Neural progenitor cell (in vitro differentiated cells): ENCODE data around the gene CST9. TPM values are rescaled to one million over a fixed set of nuclear protein-coding genes. Genes with fewer than 3 reads are reported as not detected.
"Not testable (repeated sequence)": the region's sequence is repeated elsewhere in the genome, so short reads cannot be mapped to it uniquely, and the experiment has no call there.

Experiments used
- DNase-seq: peaks from one replicate; pipeline ENCODE4 v3.0.0-alpha.2; 2016; ENCODE audit warnings: low spot score
- H2AFZ ChIP-seq: fragments of 200-600 bp; sonication (generic); replicated peaks from 2 replicates; pipeline ENCODE4 v1.6.1; 2016; ENCODE audit warnings: antibody characterized with exemption
- H3F3A ChIP-seq: fragments of 200-600 bp; sonication (generic); 2 replicates; pipeline ENCODE4 v1.6.1; 2016; ENCODE audit warnings: antibody characterized with exemption, low read depth
- H3K27ac ChIP-seq: fragments of 200-600 bp; sonication (generic); 2 replicates; pipeline ENCODE4 v1.5.1; 2016; ENCODE audit warnings: mild to moderate bottlenecking
- H3K27me3 ChIP-seq: fragments of 200-600 bp; sonication (generic); 2 replicates; pipeline ENCODE4 v1.6.1; 2016; ENCODE audit warnings: mild to moderate bottlenecking, moderate library complexity
- H3K36me3 ChIP-seq: fragments of 200-600 bp; sonication (generic); 2 replicates; pipeline ENCODE4 v1.5.1; 2016
- H3K4me1 ChIP-seq: fragments of 200-600 bp; sonication (generic); 2 replicates; pipeline ENCODE4 v1.6.1; 2016; ENCODE audit warnings: mixed run types
- H3K4me2 ChIP-seq: fragments of 200-600 bp; sonication (generic); 2 replicates; pipeline ENCODE4 v1.6.1; 2016
- H3K4me3 ChIP-seq: fragments of 200-600 bp; sonication (generic); 2 replicates; pipeline ENCODE4 v1.5.1; 2016
- H3K79me2 ChIP-seq: fragments of 200-600 bp; sonication (generic); 2 replicates; pipeline ENCODE4 v1.6.1; 2016; ENCODE audit warnings: low read depth
- H3K9ac ChIP-seq: fragments of 200-600 bp; sonication (generic); 2 replicates; pipeline ENCODE4 v1.6.1; 2016
- H3K9me3 ChIP-seq: fragments of 200-600 bp; sonication (generic); 2 replicates; pipeline ENCODE4 v1.5.1; 2016; ENCODE audit warnings: low read depth
- H4K20me1 ChIP-seq: fragments of 200-600 bp; sonication (generic); 2 replicates; pipeline ENCODE4 v1.6.1; 2016; ENCODE audit warnings: low read depth
- H3K27ac Mint-ChIP-seq: 3 replicates; pipeline ENCODE4 v1.8.0; 2021; ENCODE audit warnings: mixed read lengths
- H3K27me3 Mint-ChIP-seq: 2 replicates; pipeline ENCODE4 v1.8.0; 2022; ENCODE audit warnings: low read depth, mild to moderate bottlenecking, inconsistent platforms, moderate library complexity, mixed read lengths; ENCODE audit not compliant: insufficient read depth
- H3K36me3 Mint-ChIP-seq: 3 replicates; pipeline ENCODE4 v1.8.0; 2021; ENCODE audit warnings: mixed read lengths
- H3K4me1 Mint-ChIP-seq: 3 replicates; pipeline ENCODE4 v1.8.0; 2021; ENCODE audit warnings: mixed read lengths
- H3K4me3 Mint-ChIP-seq: 3 replicates; pipeline ENCODE4 v1.8.0; 2021; ENCODE audit warnings: mild to moderate bottlenecking, moderate library complexity, mixed read lengths
- H3K9me3 Mint-ChIP-seq: 3 replicates; pipeline ENCODE4 v1.8.0; 2020; ENCODE audit warnings: mixed read lengths
- EZH2 ChIP-seq: fragments of 200-600 bp; sonication (generic); IDR thresholded peaks from 2 replicates; pipeline ENCODE4 v1.6.1; 2017; ENCODE audit warnings: antibody characterized with exemption, mild to moderate bottlenecking, moderate library complexity
- EZH2phosphoT487 ChIP-seq: fragments of 200-600 bp; sonication (generic); IDR thresholded peaks from 2 replicates; pipeline ENCODE4 v1.6.1; 2017; ENCODE audit warnings: antibody characterized with exemption
- total RNA-seq: library from RNA; depleted of rRNA; stranded (reverse); fragments of >200 nt; gene quantifications from 2 replicates; pipeline ENCODE4 v1.2.3, GENCODE V29; 2015; ENCODE audit warnings: low replicate concordance
- TF ChIP-seq, protein P1 (sequence below): fragments of 200-600 bp; sonication (generic); IDR thresholded peaks from 2 replicates; pipeline ENCODE4 v1.5.1; 2017; ENCODE audit warnings: antibody characterized with exemption, mild to moderate bottlenecking

The CST9 gene
- total RNA-seq, 1 donor from 2014 or later = not detected

DNA sequence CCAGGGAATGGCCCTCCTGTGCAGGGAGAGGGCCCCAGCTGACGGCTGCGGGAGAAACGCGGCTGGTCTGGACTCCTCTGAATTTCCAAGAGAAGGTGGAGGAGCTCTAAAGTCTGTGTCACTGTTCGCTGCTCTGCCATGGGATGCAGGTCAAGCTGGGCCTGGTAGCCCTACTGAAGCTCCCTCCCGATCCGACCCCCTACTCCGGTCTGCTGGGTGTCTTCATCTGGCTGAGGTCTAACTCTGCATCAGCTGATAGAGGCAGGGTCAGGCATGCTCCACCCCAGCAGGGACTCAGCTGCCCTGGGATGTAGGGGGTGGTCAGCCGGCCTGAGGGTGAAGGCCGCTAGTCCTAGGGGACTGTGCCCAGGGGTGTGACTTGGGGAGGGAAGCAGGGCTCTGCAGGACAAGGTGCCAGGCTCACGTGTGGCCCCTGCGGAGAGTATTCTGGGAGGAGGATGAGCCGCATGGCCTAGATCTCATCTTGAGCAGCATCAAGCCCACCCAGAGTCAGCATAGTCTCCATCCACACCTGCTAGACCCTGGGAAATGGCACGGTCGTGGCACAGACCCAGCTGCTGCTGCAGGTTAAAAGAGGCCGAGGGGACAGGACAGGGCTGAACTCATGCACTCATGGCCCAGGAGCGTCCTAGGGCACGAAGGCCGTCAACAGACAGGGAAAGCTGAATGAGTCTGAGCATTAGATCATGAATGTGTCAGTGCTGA is 30.6 kb upstream of the CST9 start:
- Histone ChIP-seq H3K79me2 (no peaks in the 10 kb centered on the region), H3K27ac (no peak overlapping the region), H3F3A (peaks cover 5% of the 10 kb centered on the region), H2AFZ (no peak overlapping the region), H3K27me3 (peaks cover 14% of the 10 kb centered on the region), H3K4me2 (peak overlapping the region; percentile 97), H3K4me1 (peaks cover 6% of the 10 kb centered on the region), H3K9me3 (no peaks in the 10 kb centered on the region), H3K36me3 (no peaks in the 10 kb centered on the region), H4K20me1 (peaks cover 11% of the 10 kb centered on the region), H3K4me3 (peak overlapping the region; percentile 80), H3K9ac (no peak overlapping the region)
- peaks cover 6% of the 10 kb centered on the region for H3K27me3 Mint-ChIP-seq
- H3K36me3 Mint-ChIP-seq = peaks cover 6% of the 10 kb centered on the region
- DNase-seq = no peak
- TF ChIP-seq, protein P1, sequence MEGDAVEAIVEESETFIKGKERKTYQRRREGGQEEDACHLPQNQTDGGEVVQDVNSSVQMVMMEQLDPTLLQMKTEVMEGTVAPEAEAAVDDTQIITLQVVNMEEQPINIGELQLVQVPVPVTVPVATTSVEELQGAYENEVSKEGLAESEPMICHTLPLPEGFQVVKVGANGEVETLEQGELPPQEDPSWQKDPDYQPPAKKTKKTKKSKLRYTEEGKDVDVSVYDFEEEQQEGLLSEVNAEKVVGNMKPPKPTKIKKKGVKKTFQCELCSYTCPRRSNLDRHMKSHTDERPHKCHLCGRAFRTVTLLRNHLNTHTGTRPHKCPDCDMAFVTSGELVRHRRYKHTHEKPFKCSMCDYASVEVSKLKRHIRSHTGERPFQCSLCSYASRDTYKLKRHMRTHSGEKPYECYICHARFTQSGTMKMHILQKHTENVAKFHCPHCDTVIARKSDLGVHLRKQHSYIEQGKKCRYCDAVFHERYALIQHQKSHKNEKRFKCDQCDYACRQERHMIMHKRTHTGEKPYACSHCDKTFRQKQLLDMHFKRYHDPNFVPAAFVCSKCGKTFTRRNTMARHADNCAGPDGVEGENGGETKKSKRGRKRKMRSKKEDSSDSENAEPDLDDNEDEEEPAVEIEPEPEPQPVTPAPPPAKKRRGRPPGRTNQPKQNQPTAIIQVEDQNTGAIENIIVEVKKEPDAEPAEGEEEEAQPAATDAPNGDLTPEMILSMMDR = no peak
- no peak for TF ChIP-seq EZH2
- TF ChIP-seq EZH2phosphoT487 = no peak
- peak overlapping the region; percentile 94 for H3K4me3 Mint-ChIP-seq
- no peak overlapping the region for H3K27ac Mint-ChIP-seq
- no peaks in the 10 kb centered on the region for H3K9me3 Mint-ChIP-seq
- peaks cover 14% of the 10 kb centered on the region for H3K4me1 Mint-ChIP-seq

DNA sequence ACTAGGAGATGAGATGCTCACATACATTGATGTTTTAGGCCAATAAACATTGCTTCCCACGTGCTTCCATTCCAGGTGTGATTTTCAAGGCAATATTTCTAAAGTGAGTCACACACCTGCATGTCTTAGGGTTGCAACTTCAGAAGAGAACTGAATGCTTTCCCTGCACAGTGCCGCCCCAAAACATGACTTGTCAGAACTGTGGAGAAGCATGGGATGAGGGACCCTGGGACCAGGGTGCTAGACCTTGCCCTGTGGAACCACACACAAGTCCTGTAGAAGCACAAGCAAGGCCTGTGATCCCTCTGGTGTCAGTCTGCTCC is 30.0 kb upstream of the CST9 start:
- H3K4me1 ChIP-seq, H3K9ac ChIP-seq, DNase-seq, H3K79me2 ChIP-seq, H3F3A ChIP-seq, H3K36me3 Mint-ChIP-seq, H2AFZ ChIP-seq, H3K4me2 ChIP-seq, H3K27ac Mint-ChIP-seq, H3K4me3 ChIP-seq, H3K9me3 ChIP-seq, H3K27me3 Mint-ChIP-seq, H3K27ac ChIP-seq, H3K36me3 ChIP-seq, H3K9me3 Mint-ChIP-seq: not testable (repeated sequence)
- peaks cover 14% of the 10 kb centered on the region for H3K4me1 Mint-ChIP-seq
- Histone ChIP-seq H3K27me3 (peaks cover 14% of the 10 kb centered on the region), H4K20me1 (peaks cover 11% of the 10 kb centered on the region)
- H3K4me3 Mint-ChIP-seq = peak overlapping the region; percentile 94

DNA sequence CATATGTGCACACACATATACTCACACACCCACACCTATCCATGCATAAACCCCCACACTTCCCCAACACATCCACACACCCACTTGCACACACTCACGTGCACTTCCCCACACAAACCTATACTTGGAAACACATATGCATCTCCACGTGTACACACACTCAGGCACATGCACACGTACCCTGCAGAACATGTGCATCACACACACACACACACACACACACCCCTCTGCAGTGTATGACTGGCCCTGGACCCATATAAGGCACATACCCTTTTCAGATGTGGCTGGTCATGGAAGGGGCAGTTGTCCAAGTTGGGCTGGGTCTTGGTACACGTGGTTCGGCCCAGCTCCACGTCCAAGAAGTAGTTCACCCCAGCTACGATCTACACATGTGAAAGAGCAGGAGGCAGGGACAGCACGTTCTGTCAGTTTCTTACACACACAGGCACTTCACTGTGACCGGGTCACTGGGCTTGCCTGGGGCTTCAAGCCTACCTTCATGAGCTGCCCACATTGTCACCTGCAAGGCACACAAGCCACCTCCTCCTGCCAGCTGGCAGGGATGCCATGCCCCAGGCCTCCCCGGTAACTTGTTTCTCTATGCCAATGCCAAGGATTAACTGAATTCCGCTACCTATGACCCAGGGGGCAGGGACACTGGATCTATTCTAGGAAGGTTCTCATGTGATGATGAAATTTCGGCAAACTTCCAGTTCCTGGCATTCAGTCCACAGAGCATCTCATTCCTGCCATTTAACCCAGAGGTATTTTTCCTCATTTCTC is 29.5 kb upstream of the CST9 start:
- Histone ChIP-seq H3K36me3 (no peaks in the 10 kb centered on the region), H3K27me3 (peaks cover 14% of the 10 kb centered on the region), H3F3A (peaks cover 5% of the 10 kb centered on the region), H4K20me1 (peaks cover 11% of the 10 kb centered on the region), H3K9ac (no peak overlapping the region), H3K4me2 (no peak overlapping the region), H3K4me1 (peaks cover 6% of the 10 kb centered on the region), H3K9me3 (no peaks in the 10 kb centered on the region), H3K79me2 (no peaks in the 10 kb centered on the region), H3K27ac (no peak overlapping the region), H2AFZ (no peak overlapping the region), H3K4me3 (no peak overlapping the region)
- H3K4me3 Mint-ChIP-seq = peak overlapping the region; percentile 6
- no peak overlapping the region for H3K27ac Mint-ChIP-seq
- H3K27me3 Mint-ChIP-seq = peaks cover 6% of the 10 kb centered on the region
- H3K9me3 Mint-ChIP-seq = no peaks in the 10 kb centered on the region
- H3K36me3 Mint-ChIP-seq = peaks cover 8% of the 10 kb centered on the region
- peaks cover 17% of the 10 kb centered on the region for H3K4me1 Mint-ChIP-seq
- DNase-seq = no peak
- TF ChIP-seq, protein P1 = no peak
- TF ChIP-seq EZH2 (no peak), EZH2phosphoT487 (no peak)
